Panc1 (cell line): ENCODE measurements around the gene DIPK1B. TPM values are rescaled to one million over a fixed set of nuclear protein-coding genes. Genes with fewer than 3 reads are reported as not detected.

Experiments used
- ATAC-seq: fragments of 200-7000 bp; cut with Tn5 transposase; 2 replicates; pipeline ENCODE4 v1.9.1; 2020; ENCODE audit warnings: mild to moderate bottlenecking, moderate library complexity
- BruUV-seq: library from RNA; stranded (reverse); fragments of 400-500 nt; replicated peaks from 2 replicates; lab custom pipeline; 2021; lab: Mats Ljungman, UMichigan
- CTCF ChIA-PET: fragments of 300-600 bp; sonication (Branson Sonifier 250); formaldehyde crosslinking; loops from one replicate; lab custom pipeline; 2022; ENCODE audit warnings: antibody characterized with exemption; lab: Charles Lee
- POLR2A ChIA-PET: fragments of 300-600 bp; sonication (Branson Sonifier 250); formaldehyde crosslinking; loops from one replicate; lab custom pipeline; 2022; ENCODE audit warnings: antibody characterized with exemption; lab: Charles Lee
- DNase-seq: peaks from one replicate; pipeline ENCODE4 v3.0.0-alpha.2; 2010; ENCODE audit warnings: low read depth, low spot score
- H3K27ac ChIP-seq: 2 replicates; pipeline ENCODE4 v1.5.1; 2011; ENCODE audit warnings: mild to moderate bottlenecking, low read length, inconsistent platforms
- H3K27me3 ChIP-seq: fragments of 200-500 bp; sonication (Bioruptor generic); 2 replicates; pipeline ENCODE4 v1.6.0; 2014; ENCODE audit warnings: low read length, inconsistent platforms; ENCODE audit not compliant: control insufficient read depth, insufficient read depth
- H3K36me3 ChIP-seq: fragments of 200-500 bp; sonication (Bioruptor generic); 2 replicates; pipeline ENCODE4 v1.5.1; 2014; ENCODE audit warnings: inconsistent platforms, mild to moderate bottlenecking, low read length, moderate library complexity; ENCODE audit not compliant: control insufficient read depth, insufficient read depth
- H3K4me1 ChIP-seq: 2 replicates; pipeline ENCODE4 v1.5.1; 2011; ENCODE audit warnings: inconsistent platforms, mild to moderate bottlenecking, low read length, moderate library complexity; ENCODE audit not compliant: control insufficient read depth, insufficient read depth
- H3K4me3 ChIP-seq, 2 experiments: 2 replicates each; pipeline ENCODE4 v1.5.1; 2011 to 2012; ENCODE audit warnings: low read depth in 2 of 2, low read length in 2 of 2, mild to moderate bottlenecking in 2 of 2, inconsistent platforms in 1 of 2, moderate library complexity in 1 of 2
- H3K9me3 ChIP-seq: fragments of 200-500 bp; sonication (Bioruptor generic); 2 replicates; pipeline ENCODE4 v1.5.1; 2014; ENCODE audit warnings: low read depth, mild to moderate bottlenecking, inconsistent platforms, low read length, moderate library complexity; ENCODE audit not compliant: control insufficient read depth, insufficient read depth
- CTCF ChIP-seq: fragments of 450-650 bp; IDR thresholded peaks from 2 replicates; pipeline ENCODE4 v1.5.1; 2017; ENCODE audit warnings: mild to moderate bottlenecking
- POLR2AphosphoS5 ChIP-seq: IDR thresholded peaks from 2 replicates; pipeline ENCODE4 v1.6.1; 2012; ENCODE audit warnings: mild to moderate bottlenecking, low read depth, low read length, moderate library complexity
- REST ChIP-seq, 2 experiments: IDR thresholded peaks; 2 replicates each; pipeline ENCODE4 v1.6.1; 2011 to 2012; ENCODE audit warnings: low read depth in 2 of 2, control low read depth in 1 of 2, low read length in 1 of 2, mild to moderate bottlenecking in 1 of 2, moderate library complexity in 1 of 2; ENCODE audit not compliant: insufficient read depth in 1 of 2
- SIN3A ChIP-seq: IDR thresholded peaks from 2 replicates; pipeline ENCODE4 v1.6.1; 2012; ENCODE audit warnings: low read depth, mild to moderate bottlenecking, low read length, moderate library complexity, borderline replicate concordance; ENCODE audit not compliant: insufficient read depth
- TCF7L2 ChIP-seq: IDR thresholded peaks from 2 replicates; pipeline ENCODE4 v1.6.1; 2011; ENCODE audit warnings: mild to moderate bottlenecking, low read depth, low read length, inconsistent platforms
- in situ Hi-C: cut with HindIII; loops from 2 replicates; pipeline ENCODE4 v1.10.0; 2016; ENCODE audit warnings: low sequenced_read_pairs, low pct_unique_long_range_greater_than_20kb
- intact Hi-C: fragments of 100-400 bp; cut with micrococcal nuclease; formaldehyde crosslinking; loops from one replicate; pipeline ENCODE4 v1.10.0; 2022; ENCODE audit not compliant: unreplicated experiment
- total RNA-seq: library from RNA; stranded (reverse); gene quantifications from one replicate; pipeline ENCODE4 v1.2.1, GENCODE V29; 2021; ENCODE audit not compliant: unreplicated experiment

Gene DIPK1B
- total RNA-seq, 1 experiment from 2014 or later, result 10.6 TPM

- no peak overlapping the region for H3K4me3 ChIP-seq
- no peak for TF ChIP-seq POLR2AphosphoS5
- no peak for TF ChIP-seq REST (IDR thresholded peaks at IDR 0.05; ENCODE audit: insufficient read depth in 1 of 2, low read depth in 2 of 2, low read length in 1 of 2)
- TF ChIP-seq TCF7L2, result no peak
- TF ChIP-seq CTCF, result no peak
- no peak for TF ChIP-seq SIN3A
- ATAC-seq (no peak), DNase-seq (no peak)
- in situ Hi-C loops (no loop called here), intact Hi-C loops (no loop called here)
- H3K27ac ChIP-seq, result no peak overlapping the region
- BruUV-seq, result no TSS peak
- H3K9me3 ChIP-seq, result no peaks in the 10 kb centered on the region
- ChIA-PET POLR2A (interaction anchor here (1.4 kb wide), 1 partner anchor 13 kb away, joined by 3 read pairs; no protein-coding TSS in a partner anchor), CTCF (no interaction called here)
- no peaks in the 10 kb centered on the region for H3K27me3 ChIP-seq
- peaks cover 35% of the 10 kb centered on the region for H3K4me1 ChIP-seq
- no peaks in the 10 kb centered on the region for H3K36me3 ChIP-seq
Observed at GRCh38 chr9:136689108-136689460, 23.3 kb upstream of the DIPK1B start.

- intact Hi-C loops, result no loop called here
Observed at GRCh38 chr9:136690104-136690805, 22.1 kb upstream of the DIPK1B start.

More at GRCh38 chr9:136690104-136690805, 22.1 kb upstream of the DIPK1B start:
- ATAC-seq, result no peak
- no TSS peak for BruUV-seq
- Histone ChIP-seq H3K4me1 (peaks cover 35% of the 10 kb centered on the region), H3K9me3 (no peaks in the 10 kb centered on the region), H3K36me3 (no peaks in the 10 kb centered on the region), H3K4me3 (no peak overlapping the region), H3K27me3 (no peaks in the 10 kb centered on the region), H3K27ac (no peak overlapping the region)
- DNase-seq, result no peak
- CTCF ChIA-PET, result no interaction called here
- no peak for TF ChIP-seq TCF7L2
- TF ChIP-seq CTCF, result no peak
- no peak for TF ChIP-seq SIN3A
- no peak for TF ChIP-seq REST (IDR thresholded peaks at IDR 0.05; ENCODE audit: insufficient read depth in 1 of 2, low read depth in 2 of 2, low read length in 1 of 2)
- TF ChIP-seq POLR2AphosphoS5, result no peak
- POLR2A ChIA-PET, result interaction anchor here (1.4 kb wide), 1 partner anchor 14 kb away, joined by 3 read pairs; no protein-coding TSS in a partner anchor
- in situ Hi-C loops, result no loop called here
